ENCODE results near the gene REP15. TPM values are rescaled to one million over a fixed set of nuclear protein-coding genes. Genes with fewer than 3 reads are reported as not detected.

The REP15 gene
- total RNA-seq, 1 experiment from 2014 or later, result 0.26 TPM

- H3K9me3 Mint-ChIP-seq, result no peaks in the 10 kb centered on the region
- peaks cover 2% of the 10 kb centered on the region; the same call in 1 of the 2 replicates for H3K36me3 Mint-ChIP-seq
- H3K27me3 Mint-ChIP-seq (ENCODE audit: low read depth), result no peaks in the 10 kb centered on the region
- ATAC-seq, result no peak
- no peaks in the 10 kb centered on the region for H3K4me1 Mint-ChIP-seq
- DNase-seq (ENCODE audit: low spot score), result no peak
- H3K4me3 Mint-ChIP-seq, result no peak overlapping the region
- ChIA-PET CTCF (no interaction called here), POLR2A (no interaction called here)
- TF ChIP-seq IRF1 (CRISPR knock-in tag; IDR thresholded peaks at IDR 0.05) (no peak), SOX15 (CRISPR knock-in tag; IDR thresholded peaks at IDR 0.05) (no peak), ZNF512 (CRISPR knock-in tag; IDR thresholded peaks at IDR 0.05; ENCODE audit: borderline replicate concordance) (no peak), MAX (CRISPR knock-in tag; IDR thresholded peaks at IDR 0.05) (no peak), ATF6 (CRISPR knock-in tag; IDR thresholded peaks at IDR 0.05) (no peak), ZMAT4 (CRISPR knock-in tag; IDR thresholded peaks at IDR 0.05) (no peak), ZNF425 (CRISPR knock-in tag; conservative IDR thresholded peaks at IDR 0.05) (no peak), ETV6 (CRISPR knock-in tag; IDR thresholded peaks at IDR 0.05) (no peak), CREB1 (CRISPR knock-in tag; IDR thresholded peaks at IDR 0.05) (no peak)
- no peak overlapping the region for H3K27ac Mint-ChIP-seq
Observed at GRCh38 chr12:27686147-27686546, 10.1 kb upstream of the REP15 start.

GRCh38 chr12:27688671-27689070, 7.6 kb upstream of the REP15 start:
- no peak overlapping the region for H3K27ac Mint-ChIP-seq
- no peaks in the 10 kb centered on the region for H3K27me3 Mint-ChIP-seq (ENCODE audit: low read depth)
- H3K9me3 Mint-ChIP-seq, result no peaks in the 10 kb centered on the region
- DNase-seq (ENCODE audit: low spot score), result no peak
- ATAC-seq, result no peak
- no peak overlapping the region for H3K4me3 Mint-ChIP-seq
- H3K4me1 Mint-ChIP-seq, result no peaks in the 10 kb centered on the region
- POLR2A ChIA-PET, result interaction anchor here (0.5 kb wide), 1 partner anchor 368 kb away, joined by 6 read pairs; no protein-coding TSS in a partner anchor
- CTCF ChIA-PET, result no interaction called here
- H3K36me3 Mint-ChIP-seq, result 0 out of 2 replicates have a peak, but pooled peaks cover 2% of the 10 kb centered on the region
- TF ChIP-seq ZNF219 (CRISPR knock-in tag; IDR thresholded peaks at IDR 0.05; ENCODE audit: borderline replicate concordance) (no peak), ELF4 (CRISPR knock-in tag; IDR thresholded peaks at IDR 0.05; ENCODE audit: low read depth) (no peak), ESRRA (CRISPR knock-in tag; IDR thresholded peaks at IDR 0.05; ENCODE audit: borderline replicate concordance) (no peak), ZNF317 (CRISPR knock-in tag; IDR thresholded peaks at IDR 0.05; ENCODE audit: borderline replicate concordance, low read depth) (no peak), OVOL2 (CRISPR knock-in tag; IDR thresholded peaks at IDR 0.05; ENCODE audit: borderline replicate concordance) (no peak), NR1H2 (CRISPR knock-in tag; IDR thresholded peaks at IDR 0.05) (no peak), ATF1 (CRISPR knock-in tag; IDR thresholded peaks at IDR 0.05) (no peak), HMGA2 (CRISPR knock-in tag; IDR thresholded peaks at IDR 0.05) (no peak), PRDM15 (CRISPR knock-in tag; IDR thresholded peaks at IDR 0.05) (no peak), ZNF263 (CRISPR knock-in tag; IDR thresholded peaks at IDR 0.05; ENCODE audit: low read depth) (no peak), ZNF423 (CRISPR knock-in tag; IDR thresholded peaks at IDR 0.05) (no peak), TCF7 (CRISPR knock-in tag; IDR thresholded peaks at IDR 0.05; ENCODE audit: low read depth) (no peak), KAT7 (CRISPR knock-in tag; IDR thresholded peaks at IDR 0.05; ENCODE audit: borderline replicate concordance) (no peak), ATF2 (CRISPR knock-in tag; IDR thresholded peaks at IDR 0.05; ENCODE audit: borderline replicate concordance, low read depth) (no peak)

All from WTC11 (cell line).